Suppressor macrophage (primary cell): ENCODE data around the gene MSRB3.

ENCODE experiments used
- DNase-seq, 4 experiments: peaks; one replicate each; pipeline ENCODE4 v3.0.0-alpha.2; 2020 to 2022

The MSRB3 gene

DNA sequence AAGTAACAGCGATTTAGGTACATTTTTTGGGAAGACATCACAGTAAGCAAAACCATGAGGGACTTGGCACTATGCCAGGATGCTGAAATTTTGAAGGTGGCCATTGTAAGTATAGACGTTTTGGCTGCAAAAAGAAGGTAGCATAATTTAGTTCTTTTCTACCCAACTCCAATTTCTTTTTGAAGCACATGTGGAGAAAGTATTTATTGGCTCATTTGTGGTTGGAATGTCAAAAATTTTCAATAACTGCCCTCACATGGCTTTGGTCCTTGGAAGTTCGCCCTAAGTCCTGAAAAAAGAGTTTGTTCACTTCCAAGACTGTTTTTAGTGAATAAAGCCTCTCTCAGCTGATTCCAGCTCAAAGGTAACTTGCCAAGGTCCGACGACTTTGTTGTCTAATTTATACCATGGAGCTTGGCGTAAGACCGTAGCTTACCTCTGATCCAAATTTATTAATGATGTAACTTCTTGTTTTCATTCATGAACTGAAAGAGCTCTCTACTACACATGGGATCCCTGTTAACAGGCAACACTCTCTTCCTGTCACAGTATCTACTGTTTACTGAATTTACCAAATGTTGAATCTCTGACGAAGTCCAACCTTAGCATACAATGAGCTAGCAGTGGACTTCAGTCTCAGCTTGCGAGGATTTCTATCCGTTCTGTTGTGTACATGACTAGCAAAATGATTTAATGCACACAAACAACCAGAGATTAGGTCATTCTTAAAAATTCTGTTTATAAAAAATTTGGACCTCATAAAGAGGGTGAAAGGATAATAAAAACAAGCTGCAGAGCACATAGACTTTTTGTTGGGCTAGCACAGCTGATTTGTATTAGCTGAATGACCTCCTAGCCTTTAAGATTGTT, 49.0 kb downstream of the MSRB3 start:
- no peak for DNase-seq

GRCh38 chr12:65329721-65330120, 51.2 kb downstream of the MSRB3 start:
- no peak for DNase-seq

DNA sequence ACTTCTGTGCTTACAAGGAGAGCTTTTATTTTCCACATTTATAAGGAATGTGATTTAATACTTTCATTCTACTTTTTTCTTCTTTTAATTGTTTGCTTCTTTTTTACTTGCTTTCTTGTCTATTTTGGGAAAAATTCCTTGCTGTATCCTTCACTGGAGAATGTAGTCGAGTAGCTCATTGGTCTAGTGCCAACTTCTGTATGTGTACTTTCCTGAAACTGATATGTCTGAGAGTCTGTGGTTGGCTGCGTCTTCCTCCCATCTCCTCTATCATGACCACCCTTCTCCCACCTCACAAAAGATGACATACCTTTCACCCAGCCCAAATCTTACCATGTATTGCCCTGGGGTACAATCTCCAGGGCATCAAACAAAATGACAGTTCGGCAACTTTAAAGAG, 51.8 kb downstream of the MSRB3 start:
- DNase-seq = no peak

- no peak for DNase-seq
Measured at GRCh38 chr12:65331456-65331855, 53.0 kb downstream of the MSRB3 start.

GRCh38 chr12:65333649-65334048, 55.2 kb downstream of the MSRB3 start:
- no peak for DNase-seq

GRCh38 chr12:65334521-65334920, 56.0 kb downstream of the MSRB3 start:
- no peak for DNase-seq

- DNase-seq = peak in 3 of 4 experiments; percentile 3 to 17 (median 14)
Measured at GRCh38 chr12:65335021-65335714, 56.7 kb downstream of the MSRB3 start.

GRCh38 chr12:65335981-65336380, 57.5 kb downstream of the MSRB3 start:
- DNase-seq = no peak

DNA sequence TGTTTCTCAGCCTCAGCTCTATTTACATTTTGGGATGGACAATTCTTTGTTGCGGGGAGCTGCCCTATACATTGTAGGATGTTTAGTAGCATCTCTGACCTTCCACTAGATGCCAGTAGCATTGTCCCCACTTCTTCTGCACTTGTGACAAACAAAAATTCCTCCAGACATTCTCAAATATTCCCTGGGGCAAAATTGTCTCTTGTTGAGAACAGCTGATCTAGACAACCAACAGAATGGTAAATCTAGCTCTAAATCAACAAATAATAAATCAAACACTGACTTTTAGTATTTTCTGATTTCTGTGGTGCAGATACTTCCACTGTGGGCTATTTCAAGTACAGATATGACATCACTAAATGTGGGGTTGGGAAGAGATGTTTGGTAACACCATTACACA, 60.7 kb downstream of the MSRB3 start:
- DNase-seq = no peak

GRCh38 chr12:65343230-65343629, 64.7 kb downstream of the MSRB3 start:
- DNase-seq = no peak

DNA sequence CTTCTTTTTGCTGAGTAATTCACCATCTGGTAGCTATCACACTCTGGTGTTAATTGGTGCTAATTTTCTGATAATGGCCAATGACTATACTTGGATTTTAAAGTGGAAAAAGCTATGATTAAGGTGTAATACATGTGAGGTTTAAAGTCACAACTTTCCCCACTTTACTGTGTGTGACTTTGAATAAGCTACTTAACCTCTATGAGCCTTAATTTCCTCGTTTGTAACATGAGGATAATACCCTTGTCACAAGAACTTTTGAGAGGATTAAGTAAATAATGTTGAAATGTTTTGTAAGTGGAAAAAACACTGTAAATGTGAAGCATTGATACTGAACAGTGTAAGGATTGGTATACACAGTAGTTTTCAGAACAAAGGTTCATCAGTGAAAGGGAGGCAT, 65.3 kb downstream of the MSRB3 start:
- no peak for DNase-seq

DNA sequence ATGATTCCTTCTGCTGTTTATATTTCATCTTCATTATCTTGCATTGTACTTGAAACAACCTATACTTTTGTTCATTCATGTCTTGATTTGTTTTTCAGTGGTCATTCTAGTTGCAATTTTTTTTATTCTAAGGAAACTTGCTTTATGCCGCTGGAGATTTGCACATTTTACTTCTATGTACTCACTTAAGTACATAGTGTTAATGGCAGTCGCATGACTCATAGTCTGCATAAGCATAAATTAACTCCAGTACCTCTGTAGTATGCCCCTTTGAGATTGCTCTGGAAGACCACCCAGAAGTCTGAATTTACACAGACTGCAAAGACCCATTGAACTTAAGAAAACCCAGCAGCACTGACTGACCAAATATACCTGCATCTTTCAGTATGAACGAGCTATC, 77.0 kb downstream of the MSRB3 start:
- no peak for DNase-seq

DNA sequence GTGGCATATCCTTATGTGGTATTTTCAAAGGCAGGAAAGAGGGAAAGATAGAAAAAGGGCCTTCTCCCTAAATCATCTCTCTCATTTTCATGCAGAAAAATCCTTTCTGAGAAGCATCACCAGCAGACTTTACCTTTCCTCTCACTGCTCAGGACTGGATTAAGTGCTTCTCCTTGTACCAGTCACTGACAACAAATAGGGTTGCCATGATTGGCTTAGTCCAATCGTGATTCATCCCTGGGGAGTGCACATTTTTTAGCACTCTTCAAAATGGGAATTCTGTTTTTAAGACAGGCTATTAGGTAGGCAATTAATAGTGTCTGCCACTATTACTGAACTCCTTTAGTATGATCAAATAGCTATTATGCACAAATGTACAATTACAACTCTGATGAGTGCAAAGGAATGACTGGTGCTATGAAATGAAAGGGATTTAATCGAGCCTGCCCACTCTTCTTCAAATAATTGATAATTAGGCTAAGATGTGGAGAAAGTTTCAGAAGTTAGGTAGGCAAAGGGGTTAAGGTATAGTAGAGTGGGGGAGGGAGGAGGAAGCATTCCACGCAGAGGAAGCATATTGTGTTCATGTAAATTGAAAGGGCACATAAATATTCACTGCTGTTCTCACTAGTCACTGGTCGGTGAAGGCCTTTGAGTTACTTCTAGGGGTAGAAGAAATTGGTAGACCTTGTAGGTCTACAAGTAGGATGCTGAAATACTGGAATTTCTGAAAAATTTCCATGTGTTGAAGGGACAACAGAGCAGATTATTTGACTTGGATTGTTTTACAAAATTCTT, 84.0 kb downstream of the MSRB3 start:
- no peak for DNase-seq

DNA sequence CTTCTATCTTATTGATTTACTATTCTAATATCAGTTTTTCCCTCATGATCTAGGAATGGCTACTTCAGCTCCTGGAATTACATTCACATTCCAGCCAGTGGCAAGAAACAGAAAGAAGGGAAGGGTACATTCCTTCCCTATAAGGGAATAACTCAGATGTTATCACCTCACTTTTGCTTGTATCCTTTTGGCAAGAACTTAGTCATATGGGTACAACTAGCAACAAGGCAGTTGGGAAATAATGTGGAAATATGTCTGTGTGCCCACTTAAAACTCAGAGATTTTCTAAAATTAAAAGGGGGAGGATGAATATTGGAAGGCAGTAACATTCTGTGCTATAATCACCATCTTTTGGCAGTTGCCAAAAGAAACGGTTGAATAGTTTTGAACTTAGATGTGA, 85.6 kb downstream of the MSRB3 start:
- DNase-seq = no peak

- no peak for DNase-seq
Measured at GRCh38 chr12:65367396-65367795, 88.9 kb downstream of the MSRB3 start.

- DNase-seq = no peak
Measured at GRCh38 chr12:65368055-65368454, 89.6 kb downstream of the MSRB3 start.

DNA sequence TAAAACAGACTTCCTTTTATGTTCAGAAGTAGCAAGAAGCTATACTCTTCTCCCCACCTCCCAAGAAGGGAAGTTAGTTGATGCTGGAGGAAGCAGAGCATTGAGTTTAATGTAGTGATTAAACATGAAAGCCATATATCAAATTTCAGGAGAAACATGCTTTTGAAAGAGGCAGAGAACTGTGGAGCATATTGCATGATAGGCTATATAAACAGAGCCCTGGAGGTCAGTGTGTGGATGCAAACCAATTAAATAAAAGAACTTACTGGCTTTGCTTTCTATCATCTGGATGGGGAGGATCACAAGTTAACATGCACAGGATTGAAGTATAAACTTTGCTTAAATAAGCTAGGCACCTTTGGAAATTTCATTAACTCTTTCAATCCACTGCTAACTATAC, 94.1 kb downstream of the MSRB3 start:
- peak in 1 of 4 experiments; percentile 17 for DNase-seq

DNA sequence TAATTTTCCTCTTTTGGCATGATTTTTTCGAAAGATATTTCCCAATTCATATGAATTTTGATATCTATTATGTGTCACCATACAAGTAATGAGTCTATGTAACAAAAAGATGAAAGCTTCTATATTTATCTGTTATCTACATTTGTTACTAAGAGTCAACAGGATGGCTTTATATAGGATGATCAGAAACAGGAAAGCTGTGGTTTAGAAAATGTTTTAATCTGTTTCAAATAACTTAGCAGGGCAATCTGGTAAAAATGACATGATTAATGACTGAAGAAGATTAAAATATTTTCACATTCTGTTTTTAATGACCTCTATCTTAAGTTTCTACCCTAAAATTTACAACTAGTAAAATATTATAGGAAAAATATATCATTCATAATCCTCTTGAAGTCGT, 105.8 kb downstream of the MSRB3 start:
- no peak for DNase-seq

GRCh38 chr12:65387396-65387795, 108.9 kb downstream of the MSRB3 start:
- DNase-seq = no peak

DNA sequence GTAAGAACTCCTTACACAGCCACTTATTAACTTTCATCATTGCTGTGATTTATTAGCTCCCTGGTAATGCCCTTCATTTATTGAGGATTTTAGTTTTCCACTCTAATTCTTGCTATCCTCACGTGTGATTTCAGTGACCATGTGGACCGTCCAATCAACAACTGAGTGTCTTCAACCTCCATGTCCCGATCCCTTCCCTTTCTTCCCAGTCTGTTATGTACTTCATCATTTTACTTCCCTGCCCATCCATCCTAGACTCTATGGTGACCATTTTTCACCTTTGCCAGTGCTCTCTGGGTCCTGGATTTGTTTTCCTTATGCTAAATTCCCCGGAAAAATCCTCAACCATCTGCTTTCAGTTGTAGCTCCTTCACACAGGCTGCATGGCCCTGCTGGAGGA, 111.0 kb downstream of the MSRB3 start:
- no peak for DNase-seq

- no peak for DNase-seq
Measured at GRCh38 chr12:65391711-65392110, 113.2 kb downstream of the MSRB3 start.

GRCh38 chr12:65392491-65392890, 114.0 kb downstream of the MSRB3 start:
- no peak for DNase-seq

DNA sequence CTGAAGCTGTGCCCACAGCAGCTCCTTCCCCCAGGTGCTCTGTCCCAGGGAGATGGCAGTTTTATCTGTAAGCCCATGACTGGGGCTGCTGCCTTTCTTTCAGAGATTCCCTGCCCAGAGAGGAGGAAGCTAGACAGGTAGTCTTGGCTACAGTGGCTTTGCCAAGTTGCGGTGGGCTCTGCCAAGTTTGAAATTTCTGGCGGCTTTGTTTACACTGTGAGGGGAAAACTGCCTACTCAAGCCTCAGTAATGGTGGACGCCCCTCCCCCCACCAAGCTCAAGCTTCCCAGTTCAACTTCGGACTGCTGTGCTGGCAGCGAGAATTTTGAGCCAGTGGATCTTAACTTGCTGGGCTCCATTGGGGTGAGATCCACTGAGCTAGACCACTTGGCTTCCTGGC, 124.7 kb downstream of the MSRB3 start:
- no peak for DNase-seq
